Measurements from ENCODE around the gene OTULIN.

Gene OTULIN

DNA sequence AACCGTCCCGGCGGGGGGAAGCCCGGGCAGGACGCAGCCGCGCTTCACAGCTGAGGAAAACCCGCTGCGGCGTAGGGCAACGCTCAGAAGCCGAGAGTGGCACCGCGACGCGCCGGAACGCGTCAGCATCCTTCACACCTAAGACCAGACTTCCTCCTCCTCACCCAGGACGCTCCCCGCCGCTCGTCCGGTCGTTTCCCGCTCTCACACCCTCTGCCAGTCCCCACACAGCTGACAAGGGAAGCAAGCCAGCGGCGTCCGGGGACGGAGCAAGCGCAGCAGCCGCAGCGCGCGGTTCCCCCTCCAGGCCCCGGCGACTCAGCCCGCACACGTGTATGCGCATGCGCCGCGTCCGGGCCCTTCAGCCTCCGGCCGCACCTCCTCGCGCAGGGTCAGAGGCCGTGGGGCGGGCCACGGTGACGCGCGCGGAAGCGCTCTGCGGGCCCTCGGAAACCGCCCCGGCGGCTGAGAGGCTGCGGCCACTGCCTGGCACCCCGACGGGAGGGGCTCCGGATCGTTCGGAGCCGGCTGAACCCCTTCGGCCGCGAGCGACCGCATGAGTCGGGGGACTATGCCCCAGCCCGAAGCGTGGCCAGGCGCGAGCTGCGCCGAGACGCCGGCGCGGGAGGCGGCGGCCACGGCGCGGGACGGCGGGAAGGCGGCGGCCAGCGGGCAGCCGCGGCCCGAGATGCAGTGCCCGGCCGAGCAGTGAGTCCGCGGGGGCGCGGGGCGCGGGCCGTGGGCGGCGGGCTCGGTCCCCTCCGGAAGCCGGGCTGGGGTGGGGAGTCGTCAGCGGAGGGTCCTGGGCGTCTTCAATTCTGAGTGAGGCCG, at the start of gene OTULIN:
OTULIN (plus strand) TSS at position 449 of the 831 bp plus-strand sequence; CDS start at position 557, 108 bp downstream.
- peak; percentile 61 to 97 (median 87) for DNase-seq

DNA sequence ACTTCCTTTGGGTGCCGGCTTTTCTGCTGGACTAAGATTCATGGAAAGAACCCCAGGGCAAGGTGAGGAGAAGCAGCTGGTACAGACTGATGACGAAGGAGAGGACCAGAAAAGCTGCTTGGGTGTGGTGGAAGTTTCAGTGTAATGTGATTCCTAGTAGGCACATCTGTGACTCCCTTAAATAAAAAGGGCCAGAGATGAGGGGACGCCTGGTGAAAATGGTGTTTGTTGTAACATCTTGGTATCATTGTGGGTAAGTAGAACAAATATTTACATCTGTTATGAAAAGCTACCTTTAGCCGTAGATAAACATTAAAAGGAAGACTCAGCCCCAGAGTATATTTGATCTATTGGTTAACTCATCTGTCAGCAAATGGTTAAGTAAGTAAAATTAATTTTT, 49.2 kb upstream of the OTULIN start:
- DNase-seq: no peak

DNA sequence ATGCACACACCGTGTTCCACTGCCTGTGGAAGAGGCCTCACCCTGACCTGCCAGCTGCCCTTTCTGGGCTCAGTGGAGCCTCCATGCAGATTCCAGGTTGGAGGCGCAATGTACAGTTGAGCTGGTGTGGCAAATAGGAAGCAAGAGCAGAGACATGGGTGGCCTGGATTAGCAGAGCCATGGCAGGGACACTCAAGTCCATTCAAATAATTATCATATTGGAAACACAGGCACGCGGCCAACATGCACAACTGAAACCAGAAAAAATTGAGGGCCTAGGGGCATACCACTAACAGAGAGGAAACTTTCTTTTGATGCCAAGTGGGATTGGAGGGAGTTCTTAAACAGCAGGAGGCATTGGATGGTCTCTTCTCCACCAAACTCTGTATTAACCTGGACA, 47.1 kb upstream of the OTULIN start:
- no peak for DNase-seq

DNA sequence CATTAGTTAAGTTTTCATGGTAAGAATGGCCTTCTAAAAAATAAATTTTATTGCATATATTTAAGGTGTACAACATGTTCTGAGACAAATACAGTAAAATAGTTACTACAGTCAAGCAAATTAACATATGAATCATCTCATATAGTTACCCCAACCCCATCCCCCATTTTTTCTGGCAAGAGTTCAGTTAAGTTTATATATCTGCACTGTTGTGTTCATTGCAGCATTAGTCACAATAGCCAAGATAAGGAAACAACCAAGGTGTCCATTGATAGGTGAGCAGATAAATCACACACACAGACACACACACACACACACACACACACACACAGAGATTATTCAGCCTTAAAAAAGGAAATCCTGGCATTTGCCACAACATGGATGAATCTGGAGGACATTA, 37.2 kb upstream of the OTULIN start:
- no peak for DNase-seq

DNA sequence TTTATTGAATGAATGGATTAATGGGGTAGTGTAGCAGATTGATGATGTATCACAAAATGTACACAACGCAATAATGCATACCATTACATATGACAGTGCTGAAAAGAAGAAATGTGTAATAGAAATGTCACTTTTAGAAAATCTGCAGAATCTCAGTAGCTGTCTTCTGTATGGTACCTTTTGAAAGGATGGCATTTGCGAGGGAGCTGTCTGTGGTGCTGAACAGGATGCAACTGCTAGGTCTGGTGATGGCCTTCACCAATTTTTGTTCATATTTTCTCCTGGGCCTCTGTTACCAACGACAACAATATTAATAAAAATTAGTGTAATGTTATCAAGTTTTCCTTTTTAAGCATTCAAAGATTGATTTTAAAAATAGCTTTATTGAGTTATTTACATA, 36.2 kb upstream of the OTULIN start:
- peak in 1 of 51 donors; percentile 1 for DNase-seq

DNA sequence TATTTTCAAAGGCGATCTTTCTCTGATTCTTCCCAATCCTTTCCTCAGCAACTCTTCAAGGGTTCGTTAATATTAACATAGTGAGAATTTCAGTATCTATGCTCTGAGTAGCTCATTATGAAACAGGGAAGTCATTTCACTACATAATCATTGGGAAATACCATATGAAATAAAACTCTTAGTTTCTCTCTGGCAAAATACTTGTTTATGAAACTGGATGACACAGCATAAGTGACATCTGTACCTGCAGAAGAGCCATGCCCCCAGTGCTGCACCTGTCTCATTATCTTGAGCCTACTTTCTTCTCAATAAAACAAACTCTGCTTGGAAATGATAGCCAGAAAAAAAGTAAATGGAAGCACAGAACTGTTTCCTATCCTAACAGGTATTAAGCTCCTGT, 33.8 kb upstream of the OTULIN start:
- no peak for DNase-seq

DNA sequence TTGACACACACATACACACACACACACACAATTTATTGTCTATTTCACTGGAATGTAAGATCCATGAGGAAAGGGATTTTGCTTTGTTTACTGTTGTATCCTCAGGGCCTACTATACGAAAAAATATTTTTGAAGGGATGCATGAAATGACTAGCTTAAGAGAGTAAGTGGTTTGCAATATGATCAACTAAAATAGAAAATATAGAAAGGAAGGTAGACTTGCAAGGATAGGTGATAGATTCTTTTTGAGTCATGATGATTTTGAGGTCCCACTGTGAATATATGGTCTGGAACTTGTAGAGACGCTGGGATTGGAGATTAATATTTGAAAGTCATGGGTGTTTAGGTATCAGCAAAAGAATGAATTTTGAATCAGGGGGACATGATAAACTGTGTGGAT, 28.9 kb upstream of the OTULIN start:
- DNase-seq: no peak

DNA sequence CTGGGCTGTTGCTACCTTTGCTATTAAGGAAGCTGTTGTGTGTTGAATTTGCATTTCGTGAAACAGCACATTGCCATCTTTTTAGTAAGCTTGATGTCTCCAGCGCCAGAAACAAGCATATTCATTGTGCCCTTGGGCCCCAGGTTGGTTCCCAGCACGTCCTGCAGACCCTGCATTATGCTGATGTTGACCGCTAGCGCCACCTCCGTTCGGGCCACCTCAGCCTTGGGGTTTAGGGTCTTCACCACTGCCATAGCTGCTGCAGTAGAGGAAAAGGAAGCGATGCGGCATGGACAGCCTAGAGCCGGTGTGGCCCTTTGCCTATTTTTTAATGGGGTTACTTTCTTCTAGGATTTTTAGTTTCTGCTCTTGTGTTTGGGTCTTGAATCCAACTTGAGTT, 23.8 kb upstream of the OTULIN start:
- no peak for DNase-seq

DNA sequence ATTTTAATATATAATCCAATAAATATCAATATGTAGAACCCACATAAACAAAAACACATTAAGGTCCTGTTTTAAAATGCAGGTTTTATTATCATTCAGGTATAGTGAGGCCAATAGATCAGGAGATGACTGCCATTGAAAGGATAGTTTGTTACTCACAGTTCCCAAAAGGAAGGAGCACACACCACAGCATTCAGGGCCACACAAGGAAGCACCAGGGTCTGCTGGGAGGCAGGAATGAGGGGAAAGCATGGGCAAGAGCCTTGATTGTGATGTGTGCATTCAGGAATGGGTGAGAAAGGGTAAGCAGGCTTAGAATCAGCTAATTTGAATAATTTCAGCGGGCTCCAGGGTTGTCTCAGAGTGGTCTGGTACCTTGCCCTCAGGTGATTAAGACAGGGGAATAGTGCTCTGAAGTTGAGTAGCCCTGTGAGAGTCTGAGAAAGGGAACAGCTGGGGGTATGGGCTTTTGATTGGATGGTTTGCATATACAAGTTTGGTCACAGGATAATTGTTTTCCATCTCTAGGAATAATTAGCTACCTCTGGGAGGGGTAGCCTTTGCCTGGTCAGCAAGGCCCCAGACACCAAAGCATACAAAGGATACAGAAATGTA, 19.8 kb upstream of the OTULIN start:
- DNase-seq: no peak

DNA sequence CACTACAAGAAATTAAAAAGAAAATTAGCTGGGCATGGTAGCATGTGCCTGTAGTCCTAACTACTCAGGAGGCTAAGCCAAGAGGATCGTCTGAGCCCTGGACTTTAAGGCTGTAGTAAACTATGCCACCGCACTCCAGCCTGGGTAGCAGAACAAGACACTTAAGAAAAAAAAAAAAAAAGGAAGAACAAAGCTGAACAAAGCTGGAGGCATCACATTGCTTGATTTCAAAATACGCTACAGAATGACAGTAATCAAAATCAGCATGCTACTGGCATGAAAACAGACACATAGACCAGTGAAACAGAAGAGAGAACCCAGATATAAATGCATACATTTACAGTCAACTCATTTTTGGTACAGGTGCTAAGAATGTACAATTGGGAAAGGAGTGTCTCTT, 14.5 kb upstream of the OTULIN start:
- no peak for DNase-seq

DNA sequence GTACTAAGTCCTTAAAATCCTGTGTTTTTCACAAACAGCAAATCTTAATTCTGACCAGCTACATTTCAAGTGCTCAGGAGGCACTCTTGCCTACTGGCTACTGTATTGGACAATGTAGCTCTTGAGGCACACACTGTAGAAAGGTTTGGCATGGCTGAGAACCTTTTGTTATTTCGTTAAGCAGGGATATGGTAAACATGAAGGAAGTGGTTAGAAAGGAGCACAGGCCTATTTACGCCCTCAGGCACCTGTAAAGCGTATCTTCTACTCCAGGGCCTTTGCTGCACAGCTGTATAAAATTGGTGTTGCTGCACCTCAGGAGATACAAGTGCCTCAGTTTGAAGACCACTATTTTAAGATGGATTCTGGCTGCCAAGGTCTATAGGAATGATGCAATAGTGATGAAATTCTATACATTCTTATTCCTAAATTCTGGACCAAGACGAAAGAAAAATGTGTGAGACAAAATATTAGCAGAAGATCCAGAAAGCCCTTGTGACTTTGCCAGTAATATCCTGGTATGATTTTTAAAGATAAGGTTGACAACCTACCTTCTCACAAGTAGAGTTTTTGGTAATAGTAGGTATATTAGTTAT, 9.3 kb upstream of the OTULIN start:
- no peak for DNase-seq

DNA sequence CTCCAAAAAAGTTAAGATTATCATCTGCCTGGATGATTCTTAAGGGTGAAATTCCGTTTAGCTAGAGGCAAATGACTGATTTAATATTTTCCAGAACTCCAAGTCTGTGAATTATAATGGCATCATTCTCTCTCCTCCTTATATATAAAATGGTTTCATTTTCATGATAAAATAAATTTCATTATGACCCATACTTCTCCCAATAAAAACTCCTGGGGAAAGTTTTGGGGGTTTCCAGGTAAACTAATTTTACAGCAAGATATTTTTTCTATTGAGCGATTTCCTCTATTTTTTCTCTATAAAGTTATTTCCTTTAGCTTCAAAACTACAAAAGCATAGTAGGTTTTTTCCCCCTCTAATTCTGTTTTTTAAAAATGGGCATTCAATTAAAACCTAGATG, 7.6 kb upstream of the OTULIN start:
- no peak for DNase-seq

DNA sequence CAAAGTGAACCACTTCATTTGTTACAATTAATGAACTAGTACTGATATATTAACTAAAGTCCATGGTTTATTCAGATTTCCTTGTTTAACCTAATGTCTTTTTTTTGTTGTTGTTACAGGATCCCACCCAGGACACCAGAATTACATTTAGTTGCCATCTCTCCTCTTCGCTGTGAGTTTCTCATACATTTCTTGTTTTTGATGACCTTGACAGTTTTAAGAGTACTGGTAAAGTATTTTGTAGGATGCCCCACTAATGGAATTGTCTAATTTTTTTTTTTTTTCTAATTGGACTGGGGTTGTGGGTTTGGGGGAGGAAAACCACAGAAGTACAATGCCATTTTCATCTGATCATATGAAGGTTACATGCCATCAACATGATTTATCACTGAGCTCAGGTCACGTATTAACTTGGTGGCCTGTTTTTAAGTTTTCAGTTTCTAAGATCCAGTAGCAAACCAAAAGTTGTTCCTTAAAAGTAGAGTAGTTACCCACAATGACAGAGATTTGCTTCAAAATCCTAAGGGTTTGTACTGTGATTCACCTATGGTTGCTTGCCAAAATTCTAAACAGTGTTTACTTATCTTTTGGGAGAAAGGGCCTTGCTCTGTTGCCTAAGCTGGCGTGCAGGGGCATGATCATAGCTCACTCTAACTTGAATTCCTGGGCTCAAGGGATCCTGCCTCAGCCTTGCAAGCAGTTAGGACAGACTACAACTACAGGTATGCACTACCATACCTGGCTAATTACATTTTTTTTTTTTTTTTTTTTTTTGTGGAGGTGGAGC, 4.5 kb upstream of the OTULIN start:
- DNase-seq: no peak

DNA sequence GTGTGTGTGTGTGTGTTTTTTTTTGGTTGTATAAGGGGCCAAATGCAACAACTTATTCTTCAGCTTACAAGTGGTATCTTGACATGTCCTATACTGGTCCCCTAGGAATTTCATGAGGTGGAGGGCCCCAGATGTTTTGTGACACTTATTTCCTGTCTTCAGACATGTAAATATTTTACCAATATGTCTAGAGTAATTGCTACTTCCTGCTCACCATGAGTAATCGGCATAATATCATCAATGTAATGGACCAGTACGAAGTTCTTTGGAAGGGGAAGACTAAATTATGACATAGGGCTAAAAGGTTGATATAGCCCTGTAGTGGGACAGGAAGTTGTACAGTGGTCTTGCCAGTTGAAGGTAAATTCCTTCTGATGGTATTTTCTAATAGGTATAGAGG, 3.7 kb upstream of the OTULIN start:
- no peak for DNase-seq

DNA sequence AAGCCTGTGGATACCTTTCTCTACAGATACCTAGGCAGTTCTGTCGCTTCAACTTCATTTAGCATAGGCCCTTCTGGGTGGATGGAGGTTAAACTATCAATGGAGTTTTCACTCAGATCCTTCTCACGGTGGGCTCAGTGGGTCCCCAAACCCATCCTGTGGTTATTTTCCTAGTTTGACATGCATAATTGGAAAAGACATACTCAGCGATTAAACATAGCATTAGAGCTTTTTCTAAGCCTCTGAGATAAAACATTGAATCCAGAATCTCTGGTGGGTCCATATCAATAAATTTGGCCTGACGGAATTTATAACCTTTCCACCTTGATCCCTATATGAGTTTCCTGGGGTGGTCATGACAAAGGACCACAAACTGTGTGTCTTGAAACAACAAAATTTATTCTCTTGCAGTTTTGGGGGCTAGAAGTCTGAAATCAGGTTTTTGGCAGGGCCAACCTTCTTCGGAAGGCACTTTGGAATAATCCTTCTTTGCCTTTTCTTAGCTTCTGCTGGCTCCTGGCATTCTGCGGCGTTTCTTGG, 1.7 kb upstream of the OTULIN start:
- no peak for DNase-seq

DNA sequence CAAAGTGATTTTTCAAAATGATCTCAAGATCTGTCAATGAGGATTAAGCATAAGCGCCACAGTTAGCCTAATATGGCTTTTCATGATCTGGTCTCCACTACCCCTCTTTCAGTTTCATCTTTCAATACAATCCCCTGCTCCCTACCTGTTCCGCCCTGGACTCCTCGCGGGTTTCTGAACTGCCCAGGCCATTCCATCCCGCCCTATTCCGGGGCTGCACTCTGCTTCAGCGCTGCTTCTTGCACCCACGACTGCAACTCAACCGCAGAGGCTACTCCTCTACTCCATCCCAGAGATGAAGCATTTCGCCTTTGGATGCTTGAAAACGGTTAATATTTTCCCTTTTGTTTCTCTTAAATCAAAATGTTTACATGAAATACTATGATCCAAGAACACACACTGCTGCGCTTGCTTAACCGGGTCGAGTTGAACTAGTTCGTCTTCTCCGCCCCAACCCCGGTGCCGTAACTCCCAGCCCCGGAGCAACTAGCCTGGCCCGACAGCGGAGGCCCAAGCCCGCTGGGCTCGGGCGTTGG, 716 bp upstream of the OTULIN start:
- DNase-seq: peak in 1 of 51 donors; percentile 22

DNA sequence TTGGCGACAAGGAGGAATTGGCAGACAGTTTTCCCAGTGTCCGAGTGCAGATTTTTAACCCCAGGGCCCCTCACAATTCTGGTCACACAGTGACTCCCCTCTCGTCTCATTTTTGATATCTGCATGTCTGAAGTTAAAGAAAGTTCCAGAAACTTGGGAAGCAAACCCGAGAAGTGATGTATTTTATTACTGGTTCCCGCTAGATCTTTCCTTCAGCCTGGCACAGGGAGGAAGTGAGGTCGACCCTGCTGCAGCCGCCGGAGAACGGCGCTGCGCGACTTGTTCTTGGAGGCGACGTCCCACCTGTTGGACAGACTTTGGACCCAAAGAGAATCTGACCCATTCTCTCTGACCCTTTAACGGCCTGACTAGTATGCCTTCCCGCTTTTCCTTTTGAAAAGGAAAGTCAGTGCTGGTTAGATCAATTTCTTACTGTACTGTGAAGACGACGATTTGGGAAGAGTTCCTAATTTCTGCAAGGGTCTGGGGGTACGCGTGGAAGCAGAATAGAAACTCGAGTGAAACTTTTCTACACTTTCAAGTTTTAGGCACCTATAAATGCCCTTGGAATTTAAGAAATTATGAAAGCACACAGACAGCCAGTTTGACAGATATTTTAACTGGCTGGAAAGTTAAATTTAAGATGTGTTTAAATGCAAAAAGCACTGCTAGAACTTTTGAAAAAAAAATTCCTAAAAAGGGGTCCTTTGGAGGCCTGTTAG, 744 bp downstream of the OTULIN start:
- peak in 18 of 51 donors; percentile 4 to 71 (median 28) for DNase-seq

DNA sequence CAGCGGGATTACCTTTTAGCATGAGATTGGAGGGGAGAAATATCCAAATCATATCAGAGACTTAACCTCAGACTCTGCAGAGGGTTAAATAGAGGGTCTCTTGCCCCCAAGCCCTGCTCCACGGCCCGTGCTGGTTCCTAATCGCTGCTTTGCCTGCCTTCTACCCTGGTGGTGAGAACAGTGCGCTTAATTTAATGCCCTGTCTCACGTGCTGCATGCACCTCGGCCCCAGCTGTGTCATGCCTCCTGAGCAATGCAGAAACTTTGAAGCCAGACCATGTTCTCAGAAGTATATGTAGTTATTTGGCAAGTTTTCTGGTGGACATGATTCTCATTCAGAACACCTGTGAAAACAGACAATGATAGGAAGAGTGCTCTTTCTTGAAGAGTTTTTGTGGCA, 1.4 kb downstream of the OTULIN start:
- DNase-seq: no peak

DNA sequence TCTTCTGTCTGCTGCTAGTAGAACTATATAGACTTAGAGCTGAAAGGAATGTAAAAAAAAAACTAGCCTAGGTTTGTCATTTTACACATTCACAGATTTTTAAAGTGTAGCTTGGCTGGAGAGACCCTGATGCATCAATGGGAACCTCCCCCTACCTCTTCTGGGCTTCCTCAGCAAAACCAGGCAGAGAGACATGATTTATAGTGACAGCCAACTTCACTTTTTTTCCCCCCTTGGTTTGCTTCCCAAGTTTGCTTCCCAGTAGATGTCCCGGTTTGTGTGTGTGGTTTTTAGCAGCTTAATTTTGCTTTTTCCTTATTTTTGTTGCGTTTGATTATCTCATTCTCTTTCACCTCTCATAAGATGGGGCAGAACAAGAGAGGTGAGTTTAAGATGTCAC, 1.8 kb downstream of the OTULIN start:
- no peak for DNase-seq

DNA sequence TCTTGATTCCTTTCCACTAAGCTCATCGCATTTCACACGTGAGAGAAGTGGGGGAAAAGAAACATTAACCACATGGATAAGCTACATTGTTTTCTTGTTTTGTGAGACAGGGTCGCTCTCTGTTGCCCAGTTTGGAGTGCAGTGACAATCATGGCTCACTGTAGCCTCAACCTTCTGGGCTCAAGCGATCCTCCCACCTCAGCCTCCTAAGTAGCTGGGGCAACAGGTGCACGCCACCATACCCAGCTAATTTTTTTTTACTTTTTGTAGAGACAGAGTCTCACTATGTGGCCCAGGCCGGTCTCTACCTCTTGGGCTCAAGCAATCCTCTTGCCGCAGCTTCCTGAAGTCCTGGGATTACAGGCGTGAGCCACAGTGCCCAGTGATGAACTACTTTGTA, 2.8 kb downstream of the OTULIN start:
- no peak for DNase-seq

DNA sequence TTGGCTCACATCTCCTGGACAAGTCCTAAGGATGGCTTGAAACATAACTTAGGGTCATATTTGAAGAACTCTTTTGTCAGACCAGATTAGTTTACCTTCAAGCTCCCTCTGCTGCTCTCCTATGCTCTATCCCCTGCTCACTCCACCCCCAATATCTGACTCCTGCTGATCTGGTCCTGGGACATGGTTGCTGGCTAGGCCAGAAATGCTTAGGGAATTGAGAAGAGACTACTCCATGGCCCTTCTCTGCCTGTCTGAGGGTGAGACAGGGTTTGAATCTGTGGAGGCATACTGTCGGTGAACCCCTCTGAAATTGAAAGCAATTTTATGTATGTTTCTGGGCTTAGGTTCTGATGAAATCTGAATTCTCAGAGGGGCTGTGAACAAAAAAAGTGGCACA, 3.3 kb downstream of the OTULIN start:
- DNase-seq: no peak

Data from hypothalamus (tissue), 51 donors.